TTC549 (cell line): ENCODE data around the gene SERTM1.

Source experiments
- FAIRE-seq: peaks from 2 replicates; lab custom pipeline; 2012; peaks lifted over from hg19 to GRCh38; lab: Jason Lieb, UNC

SERTM1 gene

DNA sequence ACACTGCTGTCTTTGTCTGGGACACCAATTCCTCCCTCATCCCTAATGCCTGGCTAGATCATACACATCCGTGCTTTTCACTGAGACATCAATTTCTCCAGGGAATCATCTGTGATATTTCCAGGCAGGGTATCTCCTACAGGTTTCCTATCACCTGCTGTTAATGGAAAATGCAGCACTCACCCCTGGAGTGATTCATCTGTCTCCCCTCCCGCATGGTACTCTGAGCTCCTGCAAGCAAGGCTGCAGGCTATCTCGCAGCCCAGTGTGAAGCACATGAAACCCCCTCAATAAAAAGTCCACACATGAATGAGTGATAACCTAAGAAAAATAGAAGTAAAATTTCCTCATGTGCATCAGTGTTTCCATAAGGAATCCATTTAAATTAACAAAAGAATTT, 38.5 kb downstream of the SERTM1 start:
- no peak for FAIRE-seq

DNA sequence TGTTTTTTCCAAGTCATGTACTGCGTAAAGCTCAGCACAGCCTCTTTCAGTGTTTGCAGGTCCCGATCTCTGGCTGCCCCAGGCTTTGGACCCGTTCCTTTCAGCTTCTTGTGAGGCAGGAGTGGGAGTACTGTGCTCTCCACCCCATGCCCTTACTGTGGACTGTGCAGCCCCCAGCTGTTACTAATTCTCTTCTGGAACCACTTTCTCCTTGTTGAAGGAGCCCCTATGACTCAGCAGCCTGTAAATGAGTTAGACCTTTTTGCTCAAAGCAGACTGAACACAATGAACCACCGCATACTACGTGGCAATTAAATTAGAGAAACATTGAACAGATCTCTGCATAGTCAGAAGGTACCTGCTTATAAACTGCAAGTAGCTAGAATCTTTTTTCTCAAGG, 39.0 kb downstream of the SERTM1 start:
- no peak for FAIRE-seq

DNA sequence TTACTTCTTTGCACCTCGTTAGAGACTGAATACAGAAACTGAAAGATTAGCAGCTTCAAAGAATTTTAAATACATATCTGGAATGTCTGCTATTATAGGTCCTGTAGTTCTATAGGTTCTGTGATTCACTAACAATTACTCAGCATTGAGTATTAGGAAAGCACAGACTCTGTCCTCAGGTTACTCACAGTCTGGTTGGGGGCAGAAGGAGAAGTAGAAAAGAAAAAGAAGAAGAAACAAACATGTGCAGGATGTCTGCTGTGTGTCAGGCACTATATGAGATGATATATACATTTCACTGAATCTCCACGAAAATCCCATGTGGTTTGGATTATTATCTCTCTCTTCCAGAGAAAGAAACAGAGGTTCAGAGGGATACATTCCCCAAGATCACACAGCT, 40.1 kb downstream of the SERTM1 start:
- FAIRE-seq = no peak

DNA sequence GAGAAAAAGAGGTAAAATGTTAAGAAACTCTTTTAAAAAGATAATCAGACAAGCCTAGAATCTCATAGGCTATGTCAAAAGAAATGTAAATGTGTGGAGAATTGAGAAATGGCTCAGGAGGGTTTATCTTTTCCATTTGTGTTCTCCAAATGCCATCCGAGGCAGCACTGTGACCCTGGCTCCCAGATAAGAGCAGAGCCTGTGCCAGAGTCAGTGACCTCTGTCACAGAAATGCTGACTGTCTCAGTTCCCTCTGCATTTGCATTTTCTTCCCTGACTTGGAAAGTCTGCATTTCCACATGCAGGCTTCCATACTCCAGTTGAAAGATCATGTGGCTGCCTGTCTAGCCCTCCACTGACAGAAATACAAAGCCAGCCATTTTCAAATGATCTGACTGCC, 42.0 kb downstream of the SERTM1 start:
- FAIRE-seq = no peak

DNA sequence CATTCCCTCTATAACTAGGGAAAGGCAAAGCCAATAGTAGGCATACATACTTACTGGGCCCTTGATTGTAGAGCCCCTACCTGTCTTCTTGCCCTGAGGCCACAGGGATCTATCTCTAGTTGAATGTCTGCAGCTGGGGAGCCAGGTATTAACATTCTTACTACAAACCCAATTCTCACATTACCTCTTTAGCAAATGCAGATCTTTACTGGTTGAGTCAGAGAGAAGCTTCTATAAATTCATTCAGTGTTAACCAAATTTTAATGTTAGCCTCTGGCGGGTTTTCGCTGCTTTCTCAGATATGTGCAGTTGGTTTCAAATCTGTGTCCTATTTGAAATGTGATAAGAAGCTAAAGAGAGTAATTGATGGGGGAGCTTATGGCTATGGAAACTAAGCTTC, 43.2 kb downstream of the SERTM1 start:
- FAIRE-seq = no peak

DNA sequence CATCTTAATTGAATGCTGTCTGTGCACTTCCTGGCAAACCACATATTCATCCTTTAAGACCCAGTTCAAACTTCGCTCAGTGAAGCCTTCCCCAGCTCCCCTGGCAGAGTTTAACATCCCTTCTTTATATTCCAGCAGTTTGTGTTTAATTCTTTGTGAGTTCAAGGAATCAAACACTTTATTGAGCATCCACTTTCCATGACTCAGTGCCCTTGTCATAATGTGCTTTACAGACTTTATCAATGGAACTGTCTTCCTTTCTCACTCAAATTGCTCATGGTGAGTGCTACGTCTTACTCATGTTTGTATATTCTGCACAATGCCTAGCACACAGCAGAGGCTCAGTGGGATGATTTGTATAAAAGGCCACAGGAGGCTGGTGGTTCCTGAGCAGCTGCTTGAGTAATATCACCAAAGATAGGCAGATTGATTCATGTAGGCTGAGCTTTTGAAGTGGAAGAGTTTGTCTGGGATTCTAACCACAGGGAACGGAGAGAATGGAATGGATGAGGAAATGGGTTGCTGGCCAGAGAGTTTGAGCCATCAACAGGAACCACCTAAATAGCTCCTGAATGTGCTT, 44.2 kb downstream of the SERTM1 start:
- no peak for FAIRE-seq

DNA sequence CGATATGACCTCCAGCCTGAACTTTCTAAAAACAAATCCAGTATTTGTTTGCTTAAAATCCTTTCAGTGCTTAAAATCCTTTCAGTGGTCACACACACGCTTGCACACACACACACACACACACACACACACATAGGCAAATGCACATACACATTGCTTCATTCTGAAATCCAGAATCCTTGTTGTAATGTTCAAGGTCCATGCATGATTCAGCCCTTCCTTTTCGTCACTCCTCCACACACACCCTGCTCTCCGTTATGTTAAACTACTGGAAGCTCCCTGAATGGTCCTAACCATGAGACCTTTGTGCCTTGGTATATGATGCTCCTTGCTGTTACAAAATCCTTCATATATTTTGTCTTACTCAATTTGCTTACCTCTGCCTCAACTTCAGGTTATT, 44.9 kb downstream of the SERTM1 start:
- no peak for FAIRE-seq

DNA sequence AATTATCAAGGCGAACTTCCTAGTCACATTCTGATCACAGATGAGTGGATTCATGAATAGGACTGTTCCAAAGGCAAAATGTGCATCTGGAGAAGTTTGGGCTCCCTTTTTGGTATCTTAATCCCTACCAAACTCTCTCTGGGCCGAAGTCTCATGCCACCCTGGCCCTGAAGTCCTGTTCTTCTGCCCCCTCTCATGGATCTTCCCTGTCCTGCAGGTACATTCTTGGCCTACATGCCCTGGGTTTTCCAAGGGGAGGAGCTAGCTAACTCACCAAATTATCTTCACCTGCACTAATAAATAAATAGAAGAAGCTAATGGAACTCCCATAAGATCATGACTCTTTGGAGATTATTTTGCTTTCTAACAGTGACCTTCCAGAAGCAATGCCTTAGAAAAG, 50.3 kb downstream of the SERTM1 start:
- no peak for FAIRE-seq

DNA sequence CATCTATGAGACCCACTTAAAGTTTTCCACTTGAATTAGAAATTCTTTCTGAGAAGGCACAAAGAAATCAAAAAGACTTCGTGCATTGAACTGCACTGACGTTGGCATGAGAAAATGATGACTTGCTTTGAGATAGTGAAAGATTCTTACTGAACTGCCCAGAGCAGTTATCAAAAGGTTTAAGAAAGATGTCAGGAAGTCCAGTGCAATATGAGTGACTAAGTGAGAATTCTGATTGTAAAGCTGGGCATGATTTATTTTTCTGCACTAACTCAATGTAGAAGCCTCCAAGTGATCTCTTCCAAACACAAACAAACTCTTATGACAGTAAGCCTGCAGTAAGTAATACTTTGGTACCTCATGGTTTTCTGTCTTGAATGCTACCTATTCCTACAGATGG, 52.1 kb downstream of the SERTM1 start:
- FAIRE-seq = no peak

DNA sequence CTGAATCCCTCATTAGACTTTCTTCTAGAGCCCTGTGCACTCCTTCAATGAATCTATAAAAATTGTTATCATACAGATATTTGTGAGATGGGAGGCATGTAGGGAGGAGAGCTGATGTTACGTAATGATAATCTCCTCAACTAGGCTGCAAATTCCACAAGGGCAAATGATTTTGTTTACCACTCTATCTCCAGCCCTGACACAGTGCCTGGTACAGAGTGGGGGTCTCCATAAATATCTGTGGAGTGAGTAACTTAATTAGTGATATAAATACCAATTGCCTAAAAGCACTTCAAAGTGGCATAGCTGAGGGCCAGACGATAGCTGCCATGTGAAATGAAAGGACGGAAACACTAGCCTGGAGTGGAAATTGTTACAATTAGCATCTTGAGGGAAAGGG, 54.2 kb downstream of the SERTM1 start:
- no peak for FAIRE-seq

DNA sequence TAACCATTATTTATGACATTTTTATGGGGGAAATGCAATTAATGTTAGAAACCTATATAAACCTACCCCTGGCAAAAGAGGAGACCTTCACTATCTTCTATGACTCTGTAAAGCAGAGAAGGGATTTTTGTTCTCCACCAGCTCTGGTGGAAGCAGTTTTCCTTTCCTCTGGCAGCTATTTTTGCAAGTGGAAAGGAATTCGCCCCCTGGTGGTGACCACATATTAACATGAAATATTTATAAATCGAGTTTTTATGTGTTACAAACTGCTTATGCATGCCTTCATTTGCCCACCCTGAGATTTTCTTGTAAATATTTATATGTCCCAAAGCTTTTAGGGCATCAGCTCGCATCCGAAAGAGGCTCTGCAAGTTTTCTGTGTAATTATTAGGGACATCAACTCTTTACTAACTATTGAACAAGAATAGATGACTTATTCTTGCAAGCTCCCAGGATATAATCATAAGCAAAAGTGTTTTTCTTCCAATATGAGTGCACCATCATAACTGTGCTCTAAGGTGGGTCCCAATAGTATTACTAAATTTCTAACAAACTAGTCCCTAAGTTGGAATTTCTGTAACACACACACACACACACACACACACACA, 62.4 kb downstream of the SERTM1 start:
- peak; percentile 74 for FAIRE-seq

DNA sequence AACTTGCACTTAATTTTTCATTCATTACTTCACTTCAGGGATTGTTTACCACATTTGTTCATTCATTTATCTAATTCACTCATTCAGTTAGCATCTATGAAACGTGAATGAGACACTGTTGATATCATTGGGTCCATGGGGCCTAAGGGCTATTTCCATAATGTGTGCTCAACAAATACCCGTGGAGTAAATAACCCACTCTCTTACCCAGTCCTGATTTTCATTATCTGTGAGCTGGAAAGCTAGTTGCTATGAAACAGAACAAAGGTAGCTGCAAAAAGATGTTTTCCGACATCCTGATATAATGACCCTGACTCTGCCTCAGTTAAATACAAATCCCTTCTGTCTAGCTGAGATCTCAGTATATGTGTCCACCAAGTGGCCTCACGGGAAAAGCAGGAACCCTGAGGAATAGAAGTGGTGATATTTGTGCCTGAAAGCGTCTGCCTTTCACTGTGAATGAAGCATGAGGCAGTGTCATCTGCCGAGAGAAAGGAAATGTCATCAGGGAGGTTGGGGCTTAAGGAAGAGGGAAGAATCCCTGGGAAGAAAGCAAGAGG, 63.8 kb downstream of the SERTM1 start:
- FAIRE-seq = no peak

DNA sequence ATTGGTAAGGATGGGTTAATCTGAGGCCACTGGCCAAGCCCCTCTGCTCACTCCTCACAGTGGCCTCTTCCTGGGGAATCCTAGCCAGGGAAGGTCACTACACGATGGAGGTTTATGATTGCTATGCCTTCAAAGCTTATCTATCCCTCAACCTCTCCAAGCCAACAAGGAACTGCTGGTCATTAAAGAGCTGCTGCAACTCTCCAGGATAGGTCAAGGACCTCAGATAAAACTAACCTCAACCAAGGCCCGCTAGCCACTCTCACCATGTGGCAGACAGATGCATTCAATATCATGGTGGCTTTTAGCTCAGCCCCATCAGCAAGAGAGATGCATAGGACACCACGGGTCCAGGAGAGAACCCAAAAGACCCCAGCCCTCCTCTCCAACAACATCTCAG, 71.6 kb downstream of the SERTM1 start:
- no peak for FAIRE-seq

DNA sequence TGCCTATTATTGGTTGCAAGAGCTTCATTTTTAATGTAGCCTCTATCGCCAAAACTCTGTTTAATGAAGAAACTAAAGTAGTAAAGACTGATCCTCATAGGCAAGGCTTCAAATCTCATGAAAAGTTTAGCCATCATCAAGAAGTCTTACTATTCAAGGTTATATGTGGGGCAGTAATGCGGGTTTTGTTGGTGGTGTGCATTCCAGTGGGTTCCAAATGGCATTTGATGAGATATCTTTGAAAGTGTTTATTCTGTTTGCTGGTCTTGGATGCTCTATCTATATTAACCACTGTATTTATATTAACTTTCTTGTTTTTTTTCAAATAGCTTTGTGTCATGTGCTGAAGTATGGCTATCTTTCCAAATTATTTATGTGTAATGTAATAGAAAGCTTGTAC, 72.2 kb downstream of the SERTM1 start:
- no peak for FAIRE-seq
